Hematopoietic multipotent progenitor cell treated with erythropoietin and hydrocortisone succinate and interleukin-3 and kit ligand, for 8 days (in vitro differentiated cells): ENCODE measurements around the gene ANKRD11.
"Not testable (repeated sequence)": the region's sequence is repeated elsewhere in the genome, so short reads cannot be mapped to it uniquely, and the experiment has no call there.

Experiments used
- DNase-seq: peaks from one replicate; pipeline ENCODE4 v3.0.0-alpha.2; 2015

The ANKRD11 gene

GRCh38 chr16:89400740-89401139, 89.6 kb downstream of the ANKRD11 start:
- DNase-seq = no peak

- DNase-seq = no peak
Observed at GRCh38 chr16:89398924-89399323, 91.4 kb downstream of the ANKRD11 start.

GRCh38 chr16:89397331-89397861, 93.0 kb downstream of the ANKRD11 start:
- no peak for DNase-seq

GRCh38 chr16:89396156-89396555, 94.2 kb downstream of the ANKRD11 start:
- no peak for DNase-seq

GRCh38 chr16:89395150-89396142, 94.9 kb downstream of the ANKRD11 start:
- no peak for DNase-seq

GRCh38 chr16:89393738-89394406, 96.5 kb downstream of the ANKRD11 start:
- DNase-seq = no peak

GRCh38 chr16:89392881-89393737, 97.3 kb downstream of the ANKRD11 start:
- no peak for DNase-seq

- not testable (repeated sequence) for DNase-seq
Observed at GRCh38 chr16:89390224-89390583, 100.2 kb downstream of the ANKRD11 start.

GRCh38 chr16:89389504-89390223, 100.7 kb downstream of the ANKRD11 start:
- not testable (repeated sequence) for DNase-seq

- DNase-seq = no peak
Observed at GRCh38 chr16:89388536-89388935, 101.8 kb downstream of the ANKRD11 start.

GRCh38 chr16:89386306-89387185, 103.8 kb downstream of the ANKRD11 start:
- no peak for DNase-seq

GRCh38 chr16:89385712-89386111, 104.6 kb downstream of the ANKRD11 start:
- no peak for DNase-seq

- no peak for DNase-seq
Observed at GRCh38 chr16:89384282-89384681, 106.1 kb downstream of the ANKRD11 start.

- peak; percentile 83 for DNase-seq
Observed at GRCh38 chr16:89383095-89384003, 107.0 kb downstream of the ANKRD11 start.

- DNase-seq = not testable (repeated sequence)
Observed at GRCh38 chr16:89382555-89382954, 107.8 kb downstream of the ANKRD11 start.

- DNase-seq = no peak
Observed at GRCh38 chr16:89381788-89382187, 108.6 kb downstream of the ANKRD11 start.

- DNase-seq = no peak
Observed at GRCh38 chr16:89380681-89381080, 109.7 kb downstream of the ANKRD11 start.

GRCh38 chr16:89378947-89379771, 111.2 kb downstream of the ANKRD11 start:
- no peak for DNase-seq

- no peak for DNase-seq
Observed at GRCh38 chr16:89377453-89377848, 112.9 kb downstream of the ANKRD11 start.
